ENCODE results near the gene FAM133A. TPM values are rescaled to one million over a fixed set of nuclear protein-coding genes. Genes with fewer than 3 reads are reported as not detected.

FAM133A gene
- total RNA-seq, 1 experiment from 2014 or later, result not detected

GRCh38 chrX:93760163-93760562 lies 86.2 kb downstream of the FAM133A start:
- BruUV-seq (replicated peaks), result no TSS peak

More at GRCh38 chrX:93760163-93760562, 86.2 kb downstream of the FAM133A start:
- no peak for DNase-seq
- Histone ChIP-seq H3K4me1 (no peaks in the 10 kb centered on the region), H3K9me3 (no peaks in the 10 kb centered on the region), H3K4me3 (ENCODE audit: low read depth, low read length) (no peak overlapping the region), H3K36me3 (ENCODE audit: control insufficient read depth, insufficient read depth, low read length) (no peaks in the 10 kb centered on the region), H3K27me3 (replicated peaks; ENCODE audit: control insufficient read depth, insufficient read depth, low read length) (no peaks in the 10 kb centered on the region)
- Mint-ChIP-seq H3K4me1 (ENCODE audit: low read depth, unreplicated experiment) (no peaks in the 10 kb centered on the region), H3K27me3 (ENCODE audit: insufficient read depth, unreplicated experiment) (no peaks in the 10 kb centered on the region), H3K36me3 (ENCODE audit: insufficient read depth, unreplicated experiment) (no peaks in the 10 kb centered on the region), H3K27ac (ENCODE audit: unreplicated experiment) (no peak overlapping the region), H3K4me3 (ENCODE audit: unreplicated experiment) (no peak overlapping the region), H3K9me3 (ENCODE audit: unreplicated experiment) (no peaks in the 10 kb centered on the region)
- POLR2A ChIA-PET, result no interaction called here
- TF ChIP-seq CTCF (IDR thresholded peaks at IDR 0.05; ENCODE audit: insufficient read depth in 1 of 2, low read depth in 1 of 2, low read length in 1 of 2, severe bottlenecking in 1 of 2, unreplicated experiment in 1 of 2), result no peak
- CTCF ChIA-PET, result no interaction called here
- intact Hi-C loops (cut with micrococcal nuclease; ENCODE audit: unreplicated experiment), result no loop called here

Other genes with a start within 250 kb of the FAM133A start
- gene NAP1L3, start 628 bp upstream of the FAM133A start, total RNA-seq (2022), result not detected in 2 replicates

Measured in Caco-2 (cell line).